Endothelial cell of umbilical vein (primary cell): ENCODE data around the gene DACT2. TPM values are rescaled to one million over a fixed set of nuclear protein-coding genes. Genes with fewer than 3 reads are reported as not detected.

ENCODE experiments used
- BruUV-seq: library from RNA; stranded (reverse); fragments of 400-500 nt; replicated peaks from 2 replicates; lab custom pipeline; 2021; lab: Mats Ljungman, UMichigan
- CTCF ChIA-PET: fragments of 300-600, 350-600 bp; sonication (Branson Sonifier 250); formaldehyde crosslinking; loops from one replicate; lab custom pipeline; 2021; ENCODE audit warnings: antibody characterized with exemption, inconsistent platforms; lab: Charles Lee
- POLR2A ChIA-PET: fragments of 300-600, 350-600 bp; sonication (Branson Sonifier 250); formaldehyde crosslinking; loops from one replicate; lab custom pipeline; 2021; ENCODE audit warnings: antibody characterized with exemption, inconsistent platforms; lab: Charles Lee
- DNase-seq: peaks from one replicate; pipeline ENCODE4 v3.0.0-alpha.2; 2011; ENCODE audit warnings: low read depth, low spot score
- FAIRE-seq: peaks from 2 replicates; lab custom pipeline; 2011; peaks lifted over from hg19 to GRCh38; lab: Jason Lieb, UNC
- H2AFZ ChIP-seq: 2 replicates; pipeline ENCODE4 v1.6.0; 2012; ENCODE audit warnings: low read depth, low read length, control low read depth, inconsistent platforms
- H3K27ac ChIP-seq: 2 replicates; pipeline ENCODE4 v1.5.1; 2011; ENCODE audit warnings: low read depth, mild to moderate bottlenecking, control low read depth, low read length, moderate library complexity; ENCODE audit not compliant: insufficient read depth
- H3K27me3 ChIP-seq, 2 experiments: 2 replicates each; pipeline versions ENCODE4 v1.6.0 to v1.6.1; 2011; ENCODE audit warnings: low read length in 2 of 2, mixed read lengths in 1 of 2; ENCODE audit not compliant: control insufficient read depth in 2 of 2, insufficient read depth in 2 of 2
- H3K36me3 ChIP-seq, 2 experiments: 2 replicates in 1 of 2; 3 replicates in 1 of 2; pipeline ENCODE4 v1.5.1; 2011; ENCODE audit warnings: low read length in 2 of 2, mild to moderate bottlenecking in 1 of 2, moderate library complexity in 1 of 2; ENCODE audit not compliant: control insufficient read depth in 2 of 2, insufficient read depth in 2 of 2; ENCODE audit errors: extremely low read depth in 1 of 2
- H3K4me1 ChIP-seq: 3 replicates; pipeline ENCODE4 v1.5.1; 2011; ENCODE audit warnings: mild to moderate bottlenecking, low read length; ENCODE audit not compliant: control insufficient read depth, insufficient read depth; ENCODE audit errors: extremely low read depth
- H3K4me2 ChIP-seq: 2 replicates; pipeline ENCODE4 v1.6.1; 2011; ENCODE audit warnings: low read length, control low read depth, mixed read lengths; ENCODE audit not compliant: insufficient read depth
- H3K4me3 ChIP-seq, 3 experiments: fragments of 200-600 bp in 1 of 3; sonication (generic), shearing (Covaris generic) in 1 of 3; replicated peaks in 1 of 3; 2 replicates each; pipeline ENCODE4 v1.5.1; 2011 to 2016; ENCODE audit warnings: control low read depth in 3 of 3, low read length in 3 of 3, mild to moderate bottlenecking in 2 of 3, inconsistent platforms in 1 of 3, low read depth in 1 of 3, moderate library complexity in 1 of 3; ENCODE audit not compliant: insufficient read depth in 1 of 3
- H3K79me2 ChIP-seq: 2 replicates; pipeline ENCODE4 v1.6.0; 2012; ENCODE audit warnings: low read length, inconsistent platforms; ENCODE audit not compliant: control insufficient read depth, insufficient read depth
- H3K9ac ChIP-seq: replicated peaks from 2 replicates; pipeline ENCODE3; 2011; ENCODE audit warnings: low read length, control low read depth; ENCODE audit not compliant: insufficient read depth; ENCODE audit errors: extremely low read depth
- H3K9me1 ChIP-seq: replicated peaks from 3 replicates; pipeline ENCODE4 v1.6.0; 2011; ENCODE audit warnings: mild to moderate bottlenecking, low read length; ENCODE audit not compliant: control insufficient read depth, insufficient read depth; ENCODE audit errors: extremely low read depth
- H3K9me3 ChIP-seq: replicated peaks from 2 replicates; pipeline ENCODE4 v1.5.1; 2012; ENCODE audit warnings: low read length, inconsistent platforms; ENCODE audit not compliant: control insufficient read depth, insufficient read depth
- H4K20me1 ChIP-seq: replicated peaks from 2 replicates; pipeline ENCODE3; 2011; ENCODE audit warnings: mild to moderate bottlenecking, low read length; ENCODE audit not compliant: control insufficient read depth, insufficient read depth; ENCODE audit errors: extremely low read depth
- EZH2 ChIP-seq: IDR thresholded peaks from 2 replicates; pipeline ENCODE4 v1.6.1; 2012; ENCODE audit warnings: borderline replicate concordance, low read depth, mild to moderate bottlenecking, moderate library complexity, low read length, inconsistent platforms; ENCODE audit not compliant: severe bottlenecking
- GATA2 ChIP-seq: IDR thresholded peaks from 2 replicates; pipeline ENCODE4 v1.7.0; 2011; ENCODE audit warnings: low read depth, mild to moderate bottlenecking, moderate library complexity, mixed read lengths, low read length; ENCODE audit not compliant: insufficient read length, insufficient read depth
- JUN ChIP-seq: IDR thresholded peaks from 2 replicates; pipeline ENCODE4 v1.6.1; 2011; ENCODE audit warnings: borderline replicate concordance, low read depth; ENCODE audit not compliant: insufficient read length, insufficient read depth
- MAX ChIP-seq: IDR thresholded peaks from 2 replicates; pipeline ENCODE4 v1.6.1; 2011; ENCODE audit not compliant: insufficient read depth, insufficient read length
- MYC ChIP-seq: IDR thresholded peaks from one replicate; pipeline ENCODE4 v1.6.1; 2011; ENCODE audit warnings: mild to moderate bottlenecking, low read depth, low read length
- POLR2A ChIP-seq: IDR thresholded peaks from 2 replicates; pipeline ENCODE4 v1.6.1; 2012; ENCODE audit warnings: low read depth, mild to moderate bottlenecking, control low read depth, low read length
- POLR2AphosphoS5 ChIP-seq: IDR thresholded peaks from 2 replicates; pipeline ENCODE4 v1.6.1; 2012; ENCODE audit warnings: low read depth, mild to moderate bottlenecking, control low read depth, low read length, moderate library complexity; ENCODE audit not compliant: insufficient read depth
- dilution Hi-C: fragments of 300-500 bp; cut with MboI; formaldehyde crosslinking; loops from one replicate; pipeline ENCODE4 v1.15.0; 2019; ENCODE audit warnings: low sequenced_read_pairs; ENCODE audit not compliant: extremely low pct_ligation_motif_present
- intact Hi-C: fragments of 100-400 bp; cut with micrococcal nuclease; formaldehyde crosslinking; loops from one replicate; pipeline ENCODE4 v1.10.0; 2022
- polyA plus RNA-seq, 4 experiments: library from polyadenylated mRNA; depleted of rRNA in 3 of 4; stranded (reverse) in 3 of 4; unstranded in 1 of 4; fragments of >200 nt; gene quantifications; 2 replicates each; pipeline versions ENCODE4 v1.2.1 to v1.2.3, GENCODE V29; 2011 to 2012; ENCODE audit warnings: missing spikeins in 1 of 4
- total RNA-seq: library from RNA; stranded (reverse); gene quantifications from 2 replicates; pipeline ENCODE4 v1.2.3, GENCODE V29; 2021

The DACT2 gene
- total and polyA plus RNA-seq, 2 donors (not counting 3 experiments of a cell fraction or from before 2014, with no cell fraction given): not detected

- Histone ChIP-seq H3K4me1 (no peaks in the 10 kb centered on the region), H3K36me3 (no peaks in the 10 kb centered on the region), H3K9me3 (no peaks in the 10 kb centered on the region), H3K79me2 (no peaks in the 10 kb centered on the region), H3K9me1 (no peaks in the 10 kb centered on the region), H3K27me3 (no peaks in the 10 kb centered on the region), H3K4me3 (no peak overlapping the region), H2AFZ (no peak overlapping the region), H3K9ac (no peak overlapping the region), H3K27ac (no peak overlapping the region), H4K20me1 (no peaks in the 10 kb centered on the region), H3K4me2 (no peak overlapping the region)
- FAIRE-seq: no peak
- no TSS peak for BruUV-seq
- ChIA-PET POLR2A (no interaction called here), CTCF (no interaction called here)
- intact Hi-C loops (no loop called here), dilution Hi-C loops (no loop called here)
- no peak for TF ChIP-seq POLR2AphosphoS5
- TF ChIP-seq EZH2: no peak
- DNase-seq: no peak
Measured at GRCh38 chr6:168297643-168298042, 21.9 kb downstream of the DACT2 start.

GRCh38 chr6:168294901-168295300 is 24.7 kb downstream of the DACT2 start:
- Histone ChIP-seq H3K9me3 (no peaks in the 10 kb centered on the region), H3K27me3 (no peaks in the 10 kb centered on the region), H3K4me1 (no peaks in the 10 kb centered on the region), H3K79me2 (no peaks in the 10 kb centered on the region), H4K20me1 (no peaks in the 10 kb centered on the region), H3K9me1 (no peaks in the 10 kb centered on the region), H3K9ac (no peak overlapping the region), H3K4me2 (no peak overlapping the region), H2AFZ (no peak overlapping the region), H3K4me3 (no peak overlapping the region), H3K36me3 (no peaks in the 10 kb centered on the region), H3K27ac (no peak overlapping the region)
- FAIRE-seq: no peak
- TF ChIP-seq POLR2AphosphoS5 (no peak), MYC (no peak), JUN (no peak), GATA2 (no peak), MAX (no peak), EZH2 (no peak), POLR2A (no peak)
- BruUV-seq: no TSS peak
- no peak for DNase-seq
- intact Hi-C loops (no loop called here), dilution Hi-C loops (no loop called here)
- ChIA-PET POLR2A (no interaction called here), CTCF (no interaction called here)
